MM.1S (cell line): ENCODE results near the gene VEGFA.

ENCODE experiments used
- EZH2 ChIP-seq: fragments of 300-600 bp; sonication (generic); optimal IDR thresholded peaks from 2 replicates; pipeline ENCODE3; 2017; ENCODE audit warnings: low read depth, mild to moderate bottlenecking, antibody characterized with exemption, low read length, mixed read lengths
- EZH2phosphoT487 ChIP-seq: fragments of 300-600 bp; sonication (generic); IDR thresholded peaks from 2 replicates; pipeline ENCODE4 v1.6.1; 2018; ENCODE audit warnings: antibody characterized with exemption, low read length
- TF ChIP-seq, protein P1 (sequence below): fragments of 300-600 bp; sonication (generic); IDR thresholded peaks from 2 replicates; pipeline ENCODE4 v1.5.1; 2016; ENCODE audit warnings: antibody characterized with exemption, low read length, mixed read lengths

DNA sequence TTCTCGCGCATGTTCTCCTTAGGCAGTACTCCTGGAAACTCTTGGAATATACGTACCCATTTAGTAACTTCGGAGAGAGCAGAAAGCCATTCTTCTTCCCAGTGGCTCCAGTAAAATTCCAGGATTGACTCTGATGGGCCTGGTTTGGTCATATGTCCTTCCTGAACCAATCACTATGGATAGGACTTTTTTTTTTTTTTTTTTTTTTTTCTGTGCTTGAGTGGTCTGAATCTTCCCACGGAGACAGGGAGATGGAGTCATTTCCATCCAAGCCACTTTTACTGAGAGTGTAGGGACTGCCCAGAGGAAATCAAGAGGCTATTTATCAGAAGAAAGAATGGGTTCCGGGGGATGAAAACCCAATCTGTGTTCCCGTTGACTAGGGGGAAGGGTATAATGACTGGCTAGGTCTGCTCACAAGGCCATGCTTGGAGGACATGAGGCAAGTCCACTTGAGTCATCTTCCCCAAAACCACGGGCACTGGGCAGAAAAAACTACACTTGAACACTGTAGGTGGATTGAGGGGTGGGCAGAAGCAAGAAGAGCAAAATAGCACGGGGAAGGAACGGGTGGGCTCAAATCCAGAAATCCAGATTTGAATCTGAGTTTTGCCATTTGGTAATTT, 47.0 kb upstream of the VEGFA start:
- TF ChIP-seq, protein P1, sequence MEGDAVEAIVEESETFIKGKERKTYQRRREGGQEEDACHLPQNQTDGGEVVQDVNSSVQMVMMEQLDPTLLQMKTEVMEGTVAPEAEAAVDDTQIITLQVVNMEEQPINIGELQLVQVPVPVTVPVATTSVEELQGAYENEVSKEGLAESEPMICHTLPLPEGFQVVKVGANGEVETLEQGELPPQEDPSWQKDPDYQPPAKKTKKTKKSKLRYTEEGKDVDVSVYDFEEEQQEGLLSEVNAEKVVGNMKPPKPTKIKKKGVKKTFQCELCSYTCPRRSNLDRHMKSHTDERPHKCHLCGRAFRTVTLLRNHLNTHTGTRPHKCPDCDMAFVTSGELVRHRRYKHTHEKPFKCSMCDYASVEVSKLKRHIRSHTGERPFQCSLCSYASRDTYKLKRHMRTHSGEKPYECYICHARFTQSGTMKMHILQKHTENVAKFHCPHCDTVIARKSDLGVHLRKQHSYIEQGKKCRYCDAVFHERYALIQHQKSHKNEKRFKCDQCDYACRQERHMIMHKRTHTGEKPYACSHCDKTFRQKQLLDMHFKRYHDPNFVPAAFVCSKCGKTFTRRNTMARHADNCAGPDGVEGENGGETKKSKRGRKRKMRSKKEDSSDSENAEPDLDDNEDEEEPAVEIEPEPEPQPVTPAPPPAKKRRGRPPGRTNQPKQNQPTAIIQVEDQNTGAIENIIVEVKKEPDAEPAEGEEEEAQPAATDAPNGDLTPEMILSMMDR = no peak
- TF ChIP-seq EZH2 (no peak), EZH2phosphoT487 (no peak)
